ENCODE measurements around the gene SLC39A11. TPM values are rescaled to one million over a fixed set of nuclear protein-coding genes. Genes with fewer than 3 reads are reported as not detected.
"Not testable (repeated sequence)": the region's sequence is repeated elsewhere in the genome, so short reads cannot be mapped to it uniquely, and the experiment has no call there.

Gene SLC39A11
- total RNA-seq, 1 donor from 2014 or later, result 34.8 TPM

GRCh38 chr17:73071066-73071999 is 21.2 kb downstream of the SLC39A11 start:
- no peaks in the 10 kb centered on the region for H3K27me3 Mint-ChIP-seq
- TF ChIP-seq CTCF (IDR thresholded peaks at IDR 0.05), result no peak
- DNase-seq, result no peak
- CTCF ChIA-PET, result no interaction called here
- peaks cover 42% of the 10 kb centered on the region for H3K36me3 Mint-ChIP-seq (ENCODE audit: low read depth)
- ATAC-seq (ENCODE audit: low read depth), result no peak
- H3K9me3 Mint-ChIP-seq, result no peaks in the 10 kb centered on the region
- POLR2A ChIA-PET, result no interaction called here
- no peak overlapping the region for H3K4me3 Mint-ChIP-seq
- intact Hi-C loops (cut with micrococcal nuclease), result no loop called here
- no peaks in the 10 kb centered on the region for H3K4me1 Mint-ChIP-seq
- no peak overlapping the region for H3K27ac Mint-ChIP-seq

- Mint-ChIP-seq H3K27ac (no peak overlapping the region), H3K27me3 (no peaks in the 10 kb centered on the region), H3K9me3 (no peaks in the 10 kb centered on the region), H3K4me1 (no peaks in the 10 kb centered on the region), H3K36me3 (ENCODE audit: low read depth) (peaks cover 35% of the 10 kb centered on the region), H3K4me3 (no peak overlapping the region)
- DNase-seq (no peak), ATAC-seq (ENCODE audit: low read depth) (no peak)
- ChIA-PET POLR2A (no interaction called here), CTCF (no interaction called here)
- no peak for TF ChIP-seq CTCF (IDR thresholded peaks at IDR 0.05)
- intact Hi-C loops (cut with micrococcal nuclease), result no loop called here
Measured at GRCh38 chr17:73069841-73070240, 22.6 kb downstream of the SLC39A11 start.

GRCh38 chr17:73069164-73069770 is 23.2 kb downstream of the SLC39A11 start:
- ChIA-PET CTCF (no interaction called here), POLR2A (no interaction called here)
- ATAC-seq (ENCODE audit: low read depth), result no peak
- Mint-ChIP-seq H3K9me3 (no peaks in the 10 kb centered on the region), H3K4me1 (no peaks in the 10 kb centered on the region), H3K4me3 (no peak overlapping the region), H3K36me3 (ENCODE audit: low read depth) (peaks cover 35% of the 10 kb centered on the region), H3K27ac (no peak overlapping the region), H3K27me3 (no peaks in the 10 kb centered on the region)
- no peak for DNase-seq
- TF ChIP-seq CTCF (IDR thresholded peaks at IDR 0.05), result no peak
- intact Hi-C loops (cut with micrococcal nuclease), result no loop called here

DNA sequence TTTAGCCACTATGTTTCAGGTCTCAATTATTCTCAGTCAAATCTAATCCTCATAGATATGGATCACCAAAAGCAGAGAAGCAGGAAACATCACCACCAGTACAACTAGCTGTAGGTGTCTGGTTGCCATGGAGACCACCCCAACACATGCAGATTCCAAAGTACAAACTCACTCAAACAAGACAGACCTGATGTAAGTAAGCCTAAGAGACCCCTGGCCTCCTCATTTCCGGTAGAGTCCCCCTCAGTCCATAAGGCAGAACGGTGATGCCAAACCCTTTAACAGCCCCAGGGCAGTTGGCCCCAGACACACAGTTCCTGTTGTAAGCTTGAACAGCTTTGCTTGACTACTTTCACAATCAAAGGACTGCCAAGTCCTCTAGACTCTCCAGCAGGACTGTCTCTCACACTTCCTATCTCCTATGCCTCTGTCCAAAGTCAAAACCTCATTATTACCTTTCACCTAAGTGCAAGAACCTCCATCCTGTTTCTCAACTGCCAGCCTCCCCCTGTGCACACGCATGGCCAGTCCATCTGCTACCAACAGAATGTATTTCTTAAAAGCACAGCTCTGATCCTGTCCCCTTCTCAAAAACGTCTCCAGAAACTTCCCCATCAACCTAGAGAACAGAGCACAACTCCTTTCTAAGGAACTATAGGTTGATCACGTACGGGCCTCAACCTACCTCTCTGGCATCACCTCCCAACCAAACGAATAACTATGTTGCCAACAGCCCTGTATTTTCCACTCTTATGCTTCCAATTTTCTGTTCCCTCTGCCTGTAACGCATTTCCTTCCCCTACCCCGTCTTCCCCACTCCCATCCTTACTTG is 23.9 kb downstream of the SLC39A11 start:
- TF ChIP-seq CTCF (IDR thresholded peaks at IDR 0.05), result no peak
- DNase-seq, result no peak
- ChIA-PET CTCF (no interaction called here), POLR2A (no interaction called here)
- intact Hi-C loops (cut with micrococcal nuclease), result no loop called here
- H3K4me3 Mint-ChIP-seq, result no peak overlapping the region
- no peaks in the 10 kb centered on the region for H3K9me3 Mint-ChIP-seq
- no peak overlapping the region for H3K27ac Mint-ChIP-seq
- no peaks in the 10 kb centered on the region for H3K27me3 Mint-ChIP-seq
- H3K36me3 Mint-ChIP-seq (ENCODE audit: low read depth), result peaks cover 35% of the 10 kb centered on the region
- no peak for ATAC-seq (ENCODE audit: low read depth)
- H3K4me1 Mint-ChIP-seq, result no peaks in the 10 kb centered on the region

GRCh38 chr17:73067699-73068098 is 24.8 kb downstream of the SLC39A11 start:
- POLR2A ChIA-PET; DNase-seq; H3K27ac Mint-ChIP-seq; ATAC-seq (ENCODE audit: low read depth); H3K27me3 Mint-ChIP-seq; intact Hi-C loops (cut with micrococcal nuclease); H3K4me3 Mint-ChIP-seq; CTCF ChIA-PET; H3K9me3 Mint-ChIP-seq; H3K4me1 Mint-ChIP-seq: not testable (repeated sequence)
- H3K36me3 Mint-ChIP-seq (ENCODE audit: low read depth), result peaks cover 32% of the 10 kb centered on the region
